GM12872 (cell line): Measurements from ENCODE around the gene IGSF3.
A peak's percentile ranks its signal among the peaks of the same experiment; 100 is the strongest.

Experiments
- TF ChIP-seq, protein P1 (sequence below): IDR thresholded peaks from 3 replicates; pipeline ENCODE4 v1.5.1; 2011; ENCODE audit warnings: low read depth, mild to moderate bottlenecking, low read length, moderate library complexity; ENCODE audit not compliant: insufficient read depth

The IGSF3 gene

DNA sequence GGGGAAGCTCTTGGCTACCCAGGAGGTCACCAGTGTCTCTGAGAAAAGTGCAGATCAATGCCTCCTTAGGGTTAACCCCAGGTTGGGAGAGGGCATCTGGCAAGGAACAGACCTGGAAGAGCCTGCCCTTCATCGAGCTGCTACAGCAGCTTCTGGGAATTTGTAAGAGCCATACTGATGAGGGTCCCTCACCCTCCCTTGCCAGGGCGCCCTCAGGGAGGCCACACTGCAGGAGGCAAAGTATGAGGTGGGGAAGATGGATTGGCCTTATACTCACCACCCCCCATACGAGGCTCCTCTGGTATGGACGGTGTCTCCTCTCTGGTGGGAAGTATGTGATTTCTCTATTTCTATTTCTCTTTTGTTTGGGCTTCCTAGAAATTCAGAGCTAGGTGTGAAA is 13.2 kb downstream of the IGSF3 start:
- TF ChIP-seq, protein P1, sequence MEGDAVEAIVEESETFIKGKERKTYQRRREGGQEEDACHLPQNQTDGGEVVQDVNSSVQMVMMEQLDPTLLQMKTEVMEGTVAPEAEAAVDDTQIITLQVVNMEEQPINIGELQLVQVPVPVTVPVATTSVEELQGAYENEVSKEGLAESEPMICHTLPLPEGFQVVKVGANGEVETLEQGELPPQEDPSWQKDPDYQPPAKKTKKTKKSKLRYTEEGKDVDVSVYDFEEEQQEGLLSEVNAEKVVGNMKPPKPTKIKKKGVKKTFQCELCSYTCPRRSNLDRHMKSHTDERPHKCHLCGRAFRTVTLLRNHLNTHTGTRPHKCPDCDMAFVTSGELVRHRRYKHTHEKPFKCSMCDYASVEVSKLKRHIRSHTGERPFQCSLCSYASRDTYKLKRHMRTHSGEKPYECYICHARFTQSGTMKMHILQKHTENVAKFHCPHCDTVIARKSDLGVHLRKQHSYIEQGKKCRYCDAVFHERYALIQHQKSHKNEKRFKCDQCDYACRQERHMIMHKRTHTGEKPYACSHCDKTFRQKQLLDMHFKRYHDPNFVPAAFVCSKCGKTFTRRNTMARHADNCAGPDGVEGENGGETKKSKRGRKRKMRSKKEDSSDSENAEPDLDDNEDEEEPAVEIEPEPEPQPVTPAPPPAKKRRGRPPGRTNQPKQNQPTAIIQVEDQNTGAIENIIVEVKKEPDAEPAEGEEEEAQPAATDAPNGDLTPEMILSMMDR: no peak

DNA sequence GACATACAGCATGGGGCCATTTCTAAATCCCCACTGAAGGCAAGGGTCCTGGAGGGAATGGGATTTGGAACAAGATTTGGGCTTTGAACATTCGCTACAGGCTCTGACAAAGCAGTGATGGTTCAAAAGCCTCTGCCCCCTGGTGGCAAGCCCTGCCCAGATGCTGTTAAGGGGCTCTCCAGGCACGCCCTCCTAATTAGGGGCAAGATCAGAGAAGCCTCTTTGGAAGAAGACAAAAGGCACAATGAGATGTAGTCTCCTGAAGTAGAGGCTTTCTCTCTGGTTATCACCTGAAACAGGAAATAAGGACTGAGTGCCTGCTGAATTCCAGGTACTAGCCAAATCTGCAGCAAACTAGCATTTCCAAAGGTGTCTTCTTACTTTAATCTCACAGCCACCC is 37.5 kb downstream of the IGSF3 start:
- TF ChIP-seq, protein P1: peak; percentile 32; the same call in 1 of the 3 replicates

DNA sequence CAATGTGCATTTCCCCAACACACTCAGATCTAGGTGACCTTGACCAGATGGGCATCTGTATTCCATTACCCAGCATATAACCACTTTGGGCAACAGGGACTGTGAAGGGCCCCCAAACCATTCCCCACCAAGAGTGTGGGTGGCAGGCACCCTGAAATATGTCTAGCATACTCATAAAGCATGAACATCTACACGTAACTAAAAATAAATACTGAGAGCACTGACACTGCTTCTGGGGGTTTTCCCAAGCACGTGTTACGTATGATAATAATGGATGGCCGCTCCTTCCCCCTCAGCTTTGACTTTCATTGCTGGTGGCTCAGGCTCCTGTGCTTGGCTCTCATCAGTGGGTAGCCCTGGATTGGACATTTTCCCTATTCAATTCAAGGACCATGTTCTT is 39.1 kb downstream of the IGSF3 start:
- TF ChIP-seq, protein P1: no peak

DNA sequence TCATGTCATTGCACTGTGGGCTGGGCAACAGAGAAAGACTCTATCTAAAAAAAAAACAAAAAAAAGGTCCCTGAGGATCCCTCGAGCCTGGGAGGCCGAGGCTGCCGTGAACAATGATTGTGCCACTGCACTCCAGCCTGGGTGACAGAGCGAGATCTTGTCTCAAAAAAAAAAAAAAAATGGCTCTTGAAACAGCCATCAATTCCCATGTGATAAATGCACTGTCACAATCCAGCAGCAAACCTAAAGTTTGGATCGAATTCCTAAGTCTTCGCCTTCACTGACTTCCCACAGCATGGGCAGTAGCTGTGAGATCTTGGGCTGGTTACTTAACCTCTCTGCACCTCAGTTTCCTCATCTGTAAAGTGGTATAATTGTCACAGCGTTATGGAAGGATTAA is 43.5 kb downstream of the IGSF3 start:
- TF ChIP-seq, protein P1: no peak

DNA sequence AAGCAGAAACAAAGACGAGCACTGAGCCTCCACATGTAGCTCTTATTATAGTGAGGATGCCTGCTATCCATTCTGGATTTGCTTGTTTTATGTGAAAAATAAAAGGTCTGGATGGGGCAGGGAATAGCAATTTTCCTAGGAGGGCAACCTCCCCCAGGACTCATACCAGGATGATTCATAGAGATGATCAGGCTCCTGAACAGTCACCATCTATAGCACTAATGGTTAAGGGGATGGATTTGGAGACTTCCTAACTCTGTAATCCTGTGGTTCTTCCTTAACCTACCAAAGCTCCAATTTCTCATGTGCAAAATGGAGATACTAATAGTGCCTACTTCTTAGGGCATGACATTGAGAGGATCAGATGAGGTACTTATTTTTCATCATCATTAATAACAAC is 62.2 kb downstream of the IGSF3 start:
- TF ChIP-seq, protein P1: no peak

DNA sequence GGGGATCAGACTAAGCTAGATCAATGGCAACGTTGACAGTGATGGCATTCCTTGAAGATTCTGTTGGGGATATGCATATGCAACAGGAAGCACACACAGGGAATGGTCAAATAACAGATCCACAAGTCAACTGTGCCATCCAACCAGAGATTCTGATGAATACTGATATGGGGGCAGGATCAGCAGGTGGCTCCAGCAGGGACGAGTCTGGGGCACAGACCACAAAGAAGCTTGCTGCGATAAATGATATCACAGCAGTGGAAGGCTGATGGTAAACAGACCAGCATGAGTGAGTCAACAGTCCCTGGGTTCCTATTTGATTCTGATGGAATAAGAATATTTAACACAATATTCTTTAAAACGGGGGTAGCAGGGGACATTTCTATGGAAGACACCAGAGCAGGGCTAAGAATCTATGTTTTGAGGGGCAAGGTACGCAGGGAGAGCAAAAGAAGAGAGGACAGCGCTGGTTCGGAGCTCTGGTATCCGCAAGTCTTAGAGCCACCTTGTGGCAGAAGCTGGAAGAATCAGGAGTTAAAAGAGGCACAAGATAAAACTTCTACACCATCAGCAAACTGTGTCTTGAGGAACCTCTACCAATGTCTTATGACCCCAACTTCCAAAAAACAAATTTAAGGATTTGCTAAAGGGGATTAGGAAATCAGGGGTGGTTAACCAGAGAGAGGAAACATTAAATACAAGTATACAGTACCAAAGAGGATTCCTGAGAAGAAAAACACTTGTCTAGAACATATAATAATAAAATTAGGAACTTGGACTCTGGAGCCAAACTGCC is 71.4 kb downstream of the IGSF3 start:
- TF ChIP-seq, protein P1: peak; percentile 58

DNA sequence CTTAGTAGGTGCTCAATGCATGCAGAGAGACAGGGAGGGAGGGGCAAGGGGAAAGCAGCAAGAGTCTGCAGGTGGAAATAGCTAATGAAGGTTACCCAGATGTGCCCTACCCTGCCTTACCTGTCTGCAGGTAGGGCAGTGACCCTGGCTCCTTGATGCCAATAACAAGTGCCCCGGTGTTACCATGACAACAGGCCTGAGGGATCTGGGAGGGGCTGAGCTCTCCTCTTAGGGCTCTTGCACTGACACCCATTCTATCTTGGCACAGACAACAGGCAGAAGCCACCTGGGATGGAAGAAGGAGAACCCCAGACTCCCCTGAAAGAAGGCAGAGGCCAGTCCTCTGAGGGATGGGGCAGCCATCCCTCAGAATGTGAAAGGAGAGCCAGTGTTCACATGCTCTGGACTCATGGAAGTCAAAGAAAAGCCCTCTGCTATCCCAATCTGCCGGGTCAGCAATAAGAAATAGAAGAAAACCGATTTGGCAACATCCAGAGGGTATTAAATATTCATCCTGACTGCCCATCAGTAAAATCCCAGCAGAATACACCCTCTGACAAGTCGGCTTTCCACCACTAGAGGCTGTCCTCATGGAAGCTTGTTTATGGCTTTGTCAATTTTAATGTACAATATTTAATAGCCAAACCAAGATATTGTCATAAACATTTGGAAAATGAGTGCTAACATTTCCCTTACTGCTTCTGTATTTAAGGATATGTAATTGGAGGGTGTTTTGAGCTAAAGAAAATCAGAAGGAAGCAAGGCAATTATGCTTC is 72.3 kb downstream of the IGSF3 start:
- TF ChIP-seq, protein P1: peak; percentile 36; the same call in 2 of the 3 replicates
